SK-N-SH (cell line): ENCODE measurements around the gene RPE65.

Experiments
- EP300 ChIP-seq, 2 experiments: IDR thresholded peaks; 2 replicates each; pipeline versions ENCODE4 v1.4.0 to v1.6.1; 2012; ENCODE audit warnings: borderline replicate concordance in 1 of 2, low read depth in 1 of 2, low read length in 1 of 2
- JUND ChIP-seq: IDR thresholded peaks from 2 replicates; pipeline ENCODE4 v1.4.0; 2012
- MAX ChIP-seq: IDR thresholded peaks from 2 replicates; pipeline ENCODE4 v1.4.0; 2012; ENCODE audit warnings: low read depth
- MXI1 ChIP-seq: IDR thresholded peaks from 2 replicates; pipeline ENCODE4 v1.6.1; 2012; ENCODE audit warnings: mild to moderate bottlenecking, low read depth, low read length, improper control_type of control experiment
- POLR2AphosphoS5 ChIP-seq: IDR thresholded peaks from 2 replicates; pipeline ENCODE4 v1.6.1; 2012; ENCODE audit warnings: low read depth, low read length
- RAD21 ChIP-seq: IDR thresholded peaks from 2 replicates; pipeline ENCODE4 v1.6.1; 2012; ENCODE audit warnings: mild to moderate bottlenecking, low read length
- TAF1 ChIP-seq: IDR thresholded peaks from 2 replicates; pipeline ENCODE4 v1.6.1; 2012; ENCODE audit warnings: low read depth, mild to moderate bottlenecking, low read length, moderate library complexity, borderline replicate concordance
- TEAD4 ChIP-seq: IDR thresholded peaks from 2 replicates; pipeline ENCODE4 v1.4.0; 2012; ENCODE audit warnings: mild to moderate bottlenecking, borderline replicate concordance; ENCODE audit not compliant: insufficient read depth
- YY1 ChIP-seq: IDR thresholded peaks from 2 replicates; pipeline ENCODE4 v1.4.0; 2012; ENCODE audit warnings: low read depth, mild to moderate bottlenecking
- ZBTB33 ChIP-seq: IDR thresholded peaks from 2 replicates; pipeline ENCODE4 v1.4.0; 2012; ENCODE audit warnings: low read depth, borderline replicate concordance
- TF ChIP-seq, protein P1 (sequence below): fragments of 200-600 bp; sonication (generic); IDR thresholded peaks from 2 replicates; pipeline ENCODE4 v1.6.1; 2017; ENCODE audit warnings: antibody characterized with exemption, mild to moderate bottlenecking, moderate library complexity
- TF ChIP-seq, protein P2 (sequence below): IDR thresholded peaks from 2 replicates; pipeline ENCODE4 v1.6.1; 2012; ENCODE audit warnings: mild to moderate bottlenecking, low read depth, low read length, moderate library complexity

DNA sequence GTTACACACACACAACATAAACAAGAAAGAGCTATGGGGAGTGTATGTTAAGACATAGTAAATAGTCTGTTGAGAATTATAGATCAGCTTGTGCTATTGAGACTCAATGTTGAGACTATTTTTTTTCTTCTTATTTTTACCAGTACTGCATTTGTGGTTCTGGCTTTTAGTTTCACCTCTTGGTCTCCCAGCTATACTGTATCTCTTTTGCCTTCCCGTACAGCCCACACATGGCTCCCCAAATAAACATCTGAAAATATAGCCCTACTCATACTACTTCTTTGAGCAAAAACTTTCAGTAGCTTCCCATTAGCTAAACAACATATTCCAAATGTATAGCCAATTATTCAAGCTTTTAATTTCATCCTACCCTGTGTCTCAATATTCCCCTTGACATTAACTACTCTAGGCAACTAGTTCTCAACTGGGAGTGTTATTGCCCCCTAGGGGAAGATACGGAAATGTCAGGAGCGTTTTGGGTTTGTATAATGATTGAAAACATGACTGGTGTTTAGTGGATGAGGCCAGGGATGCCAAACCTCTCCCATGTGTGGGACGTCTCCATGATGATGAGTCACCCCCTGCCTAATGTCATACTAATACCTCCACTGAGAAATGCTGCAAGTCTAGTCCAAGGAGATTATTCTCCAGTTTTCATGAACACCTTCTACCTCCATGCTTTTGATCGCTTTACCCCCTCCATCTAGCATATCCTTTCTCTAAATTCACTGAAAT lies 6.8 kb downstream of the RPE65 start:
- TF ChIP-seq, protein P1, sequence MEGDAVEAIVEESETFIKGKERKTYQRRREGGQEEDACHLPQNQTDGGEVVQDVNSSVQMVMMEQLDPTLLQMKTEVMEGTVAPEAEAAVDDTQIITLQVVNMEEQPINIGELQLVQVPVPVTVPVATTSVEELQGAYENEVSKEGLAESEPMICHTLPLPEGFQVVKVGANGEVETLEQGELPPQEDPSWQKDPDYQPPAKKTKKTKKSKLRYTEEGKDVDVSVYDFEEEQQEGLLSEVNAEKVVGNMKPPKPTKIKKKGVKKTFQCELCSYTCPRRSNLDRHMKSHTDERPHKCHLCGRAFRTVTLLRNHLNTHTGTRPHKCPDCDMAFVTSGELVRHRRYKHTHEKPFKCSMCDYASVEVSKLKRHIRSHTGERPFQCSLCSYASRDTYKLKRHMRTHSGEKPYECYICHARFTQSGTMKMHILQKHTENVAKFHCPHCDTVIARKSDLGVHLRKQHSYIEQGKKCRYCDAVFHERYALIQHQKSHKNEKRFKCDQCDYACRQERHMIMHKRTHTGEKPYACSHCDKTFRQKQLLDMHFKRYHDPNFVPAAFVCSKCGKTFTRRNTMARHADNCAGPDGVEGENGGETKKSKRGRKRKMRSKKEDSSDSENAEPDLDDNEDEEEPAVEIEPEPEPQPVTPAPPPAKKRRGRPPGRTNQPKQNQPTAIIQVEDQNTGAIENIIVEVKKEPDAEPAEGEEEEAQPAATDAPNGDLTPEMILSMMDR = peak; percentile 76
- TF ChIP-seq EP300 (IDR thresholded peaks at IDR 0.05; ENCODE audit: borderline replicate concordance in 1 of 2, low read depth in 1 of 2, low read length in 1 of 2) = peak; percentile 15 to 32; a peak in 1 of 4 replicates
- TF ChIP-seq POLR2AphosphoS5 = no peak; the same call in 1 of the 2 replicates
- TF ChIP-seq RAD21 = peak; percentile 58
- peak; percentile 52; the same call in 1 of the 2 replicates for TF ChIP-seq JUND
- no peak for TF ChIP-seq TEAD4
- TF ChIP-seq YY1 = no peak
- no peak for TF ChIP-seq TAF1
- no peak for TF ChIP-seq MXI1
- TF ChIP-seq, protein P2, sequence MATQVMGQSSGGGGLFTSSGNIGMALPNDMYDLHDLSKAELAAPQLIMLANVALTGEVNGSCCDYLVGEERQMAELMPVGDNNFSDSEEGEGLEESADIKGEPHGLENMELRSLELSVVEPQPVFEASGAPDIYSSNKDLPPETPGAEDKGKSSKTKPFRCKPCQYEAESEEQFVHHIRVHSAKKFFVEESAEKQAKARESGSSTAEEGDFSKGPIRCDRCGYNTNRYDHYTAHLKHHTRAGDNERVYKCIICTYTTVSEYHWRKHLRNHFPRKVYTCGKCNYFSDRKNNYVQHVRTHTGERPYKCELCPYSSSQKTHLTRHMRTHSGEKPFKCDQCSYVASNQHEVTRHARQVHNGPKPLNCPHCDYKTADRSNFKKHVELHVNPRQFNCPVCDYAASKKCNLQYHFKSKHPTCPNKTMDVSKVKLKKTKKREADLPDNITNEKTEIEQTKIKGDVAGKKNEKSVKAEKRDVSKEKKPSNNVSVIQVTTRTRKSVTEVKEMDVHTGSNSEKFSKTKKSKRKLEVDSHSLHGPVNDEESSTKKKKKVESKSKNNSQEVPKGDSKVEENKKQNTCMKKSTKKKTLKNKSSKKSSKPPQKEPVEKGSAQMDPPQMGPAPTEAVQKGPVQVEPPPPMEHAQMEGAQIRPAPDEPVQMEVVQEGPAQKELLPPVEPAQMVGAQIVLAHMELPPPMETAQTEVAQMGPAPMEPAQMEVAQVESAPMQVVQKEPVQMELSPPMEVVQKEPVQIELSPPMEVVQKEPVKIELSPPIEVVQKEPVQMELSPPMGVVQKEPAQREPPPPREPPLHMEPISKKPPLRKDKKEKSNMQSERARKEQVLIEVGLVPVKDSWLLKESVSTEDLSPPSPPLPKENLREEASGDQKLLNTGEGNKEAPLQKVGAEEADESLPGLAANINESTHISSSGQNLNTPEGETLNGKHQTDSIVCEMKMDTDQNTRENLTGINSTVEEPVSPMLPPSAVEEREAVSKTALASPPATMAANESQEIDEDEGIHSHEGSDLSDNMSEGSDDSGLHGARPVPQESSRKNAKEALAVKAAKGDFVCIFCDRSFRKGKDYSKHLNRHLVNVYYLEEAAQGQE = no peak
- no peak for TF ChIP-seq MAX
- TF ChIP-seq ZBTB33 = no peak
